ENCODE data around the gene IL12RB2.
"Not testable (repeated sequence)": the region's sequence is repeated elsewhere in the genome, so short reads cannot be mapped to it uniquely, and the experiment has no call there.

The IL12RB2 gene

DNA sequence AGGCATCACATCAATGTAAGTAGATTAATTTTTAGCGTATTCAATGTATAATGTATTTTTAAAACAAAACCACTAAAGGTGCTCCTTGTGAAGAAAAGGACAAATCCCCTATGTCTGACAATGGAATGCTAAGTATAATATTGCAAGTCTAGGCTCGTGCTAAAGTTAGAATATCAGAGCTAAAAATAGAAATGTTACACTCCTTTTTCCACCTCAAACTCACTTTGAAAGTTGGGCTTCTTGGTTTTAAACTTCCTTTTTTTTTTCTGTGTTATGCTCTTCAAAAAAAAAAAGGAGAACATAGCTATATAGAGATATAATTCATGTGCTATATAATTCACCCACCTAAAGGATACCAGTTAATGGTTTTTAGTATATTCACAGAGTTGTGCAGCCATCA lies 126.2 kb downstream of the IL12RB2 start:
- no peak for DNase-seq

DNA sequence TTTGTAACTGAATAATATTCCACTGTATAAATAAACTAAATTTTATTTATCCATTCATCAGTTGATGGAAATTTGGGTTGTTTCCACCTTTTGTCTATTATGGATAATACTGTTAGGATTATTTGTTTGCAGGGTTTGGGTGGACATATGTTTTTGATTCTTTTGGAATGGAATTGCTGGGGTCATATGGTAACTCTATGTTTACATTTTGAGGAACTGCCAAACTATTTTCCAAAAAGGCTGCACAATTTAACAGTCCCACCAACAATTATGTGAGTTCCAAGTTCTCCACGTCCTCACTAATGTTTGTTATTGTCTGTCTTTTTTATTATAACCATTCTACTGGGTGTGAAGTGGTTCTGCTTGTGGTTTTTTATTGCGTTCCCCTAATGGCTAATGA lies 126.8 kb downstream of the IL12RB2 start:
- DNase-seq = no peak

- DNase-seq = no peak
These were observed 128.9 kb downstream of the IL12RB2 start for GRCh38 chr1:67436511-67437055.

- DNase-seq = no peak
These were observed 130.3 kb downstream of the IL12RB2 start for GRCh38 chr1:67437961-67438360.

DNA sequence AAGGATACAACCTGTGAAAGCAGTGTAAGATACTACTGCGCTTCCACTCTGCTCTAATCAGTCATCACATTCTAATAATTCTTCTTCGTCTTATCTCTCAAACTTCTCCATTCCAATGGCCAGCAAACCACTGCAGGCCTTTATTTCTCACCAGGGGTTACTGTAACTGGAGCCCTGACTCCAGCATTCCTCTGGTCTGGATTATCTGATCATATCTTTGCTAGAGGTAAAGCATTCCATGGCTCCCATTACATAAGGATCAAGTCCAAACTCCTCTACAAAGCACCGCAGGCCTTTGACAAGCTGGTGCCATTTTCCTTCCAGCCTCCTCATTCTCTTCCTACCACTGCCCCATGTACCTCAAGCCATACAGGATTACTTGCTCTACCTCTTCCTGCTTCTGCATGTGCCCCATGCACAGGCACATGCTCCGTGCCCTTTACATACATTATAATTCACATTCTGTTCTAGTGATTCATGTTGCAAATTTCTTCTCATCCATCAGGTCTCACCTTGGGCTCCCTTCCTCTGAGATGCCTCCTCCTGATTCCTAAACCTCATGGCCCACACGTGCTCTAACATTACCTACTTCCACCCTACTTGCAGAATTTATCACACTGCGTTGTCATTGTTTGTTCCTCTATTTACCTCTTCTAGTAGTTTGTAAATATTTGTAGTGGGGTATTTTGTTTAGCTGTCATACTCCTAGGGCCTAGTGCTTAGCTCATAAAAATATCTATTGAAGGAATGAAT lies 131.8 kb downstream of the IL12RB2 start:
- no peak for DNase-seq

DNA sequence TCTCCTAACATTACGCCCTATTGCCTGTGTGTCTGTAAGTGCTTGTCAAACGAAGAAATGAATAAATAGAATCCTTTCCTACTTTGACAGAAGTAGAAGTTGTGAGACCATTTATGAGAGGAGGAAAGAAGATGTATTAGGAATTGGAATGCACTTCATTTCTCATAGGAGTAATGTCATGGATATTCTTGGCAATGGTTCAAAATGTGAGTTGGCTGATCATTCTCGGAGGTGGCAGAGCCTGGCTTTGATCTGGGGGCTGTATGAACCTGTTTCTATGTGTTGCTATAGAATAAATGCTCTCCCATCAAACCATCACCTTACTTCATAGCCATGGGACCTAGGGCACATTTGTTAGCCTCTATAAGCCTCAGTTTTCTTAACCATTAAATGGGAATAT lies 132.7 kb downstream of the IL12RB2 start:
- DNase-seq = no peak

GRCh38 chr1:67441183-67441582 lies 133.5 kb downstream of the IL12RB2 start:
- DNase-seq = no peak

DNA sequence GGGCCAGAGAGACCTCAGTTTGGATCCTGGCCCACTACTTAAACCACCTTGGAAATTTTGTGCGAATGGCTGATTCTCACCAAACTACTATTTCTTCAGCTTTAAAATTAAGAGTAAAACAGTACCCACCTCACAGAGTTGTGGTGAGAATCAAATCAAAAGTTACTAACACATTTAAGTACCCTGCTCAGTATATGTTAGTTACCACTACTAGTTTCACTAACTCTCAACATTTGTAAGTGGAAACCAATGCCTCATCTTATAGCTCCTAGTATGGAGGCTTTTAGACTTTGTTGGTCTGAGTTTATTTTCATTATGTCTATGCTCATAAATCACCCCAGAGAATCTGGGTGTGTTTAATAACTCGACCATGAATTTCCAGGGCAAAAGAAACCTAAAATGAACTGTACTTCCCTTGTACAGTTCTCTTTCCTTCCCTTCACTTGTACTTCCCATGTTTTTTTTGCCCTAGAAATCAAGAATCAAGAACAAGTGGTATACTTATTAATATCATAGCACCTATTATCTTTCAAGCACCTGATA lies 134.1 kb downstream of the IL12RB2 start:
- DNase-seq = no peak

GRCh38 chr1:67446014-67446413 lies 138.3 kb downstream of the IL12RB2 start:
- DNase-seq = not testable (repeated sequence)
